Gastroesophageal sphincter (tissue), 4 donors: ENCODE measurements around the gene SKOR1. TPM values are rescaled to one million over a fixed set of nuclear protein-coding genes. Genes with fewer than 3 reads are reported as not detected.

Experiments
- ATAC-seq: fragments of 150-250 bp; one replicate; pipeline ENCODE4 v1.9.1; 2016; ENCODE audit warnings: mild to moderate bottlenecking, moderate library complexity
- H3K27ac ChIP-seq, 4 donors: fragments of 200-600 bp; sonication (generic) in 3 of 4; 1 replicate in 3 of 4; 2 replicates in 1 of 4; pipeline ENCODE4 v1.5.1; 2016 to 2019
- H3K27me3 ChIP-seq: fragments of 200-600 bp; sonication (generic); one replicate; pipeline ENCODE4 v1.5.1; 2019
- H3K36me3 ChIP-seq, 2 donors: fragments of 200-600 bp; sonication (generic); one replicate each; pipeline ENCODE4 v1.5.1; 2019; ENCODE audit warnings: control low read depth in 1 of 2
- H3K4me1 ChIP-seq, 3 donors: fragments of 200-600 bp; sonication (generic); 1 replicate in 2 of 3; 2 replicates in 1 of 3; pipeline ENCODE4 v1.5.1; 2016 to 2019; ENCODE audit warnings: control low read depth in 2 of 3
- H3K4me3 ChIP-seq, 2 donors: fragments of 200-600 bp; sonication (generic); one replicate each; pipeline ENCODE4 v1.5.1; 2019; ENCODE audit warnings: mild to moderate bottlenecking in 1 of 2, moderate library complexity in 1 of 2
- H3K9me3 ChIP-seq, 3 donors: fragments of 200-600 bp; sonication (generic); one replicate each; pipeline ENCODE4 v1.5.1; 2017 to 2019; ENCODE audit warnings: control low read depth in 2 of 3
- EP300 ChIP-seq: sonication (generic); formaldehyde crosslinking; IDR thresholded peaks from one replicate; pipeline ENCODE4 v1.6.1; 2017; ENCODE audit warnings: antibody characterized with exemption, mild to moderate bottlenecking
- POLR2A ChIP-seq, 2 donors: fragments of 450-650 bp; IDR thresholded peaks; one replicate each; pipeline ENCODE4 v1.6.1; 2017; ENCODE audit warnings: antibody characterized with exemption in 2 of 2, mild to moderate bottlenecking in 2 of 2, moderate library complexity in 1 of 2
- POLR2AphosphoS5 ChIP-seq: sonication (generic); formaldehyde crosslinking; IDR thresholded peaks from one replicate; pipeline ENCODE4 v1.6.1; 2017; ENCODE audit warnings: antibody characterized with exemption
- WGBS, 2 donors: methylation state at CpG; one replicate each; pipeline ENCODE4 v1.1.5; 2018; ENCODE audit warnings: low coverage in 1 of 2; 5-methylcytosine and 5-hydroxymethylcytosine counted together
- total RNA-seq, 4 donors: library from RNA; depleted of rRNA; stranded (reverse); fragments of >200 nt; gene quantifications; one replicate each; pipeline ENCODE4 v1.1.0, GENCODE V29; 2016
- TF ChIP-seq, protein P1 (sequence below), 4 experiments: fragments of 200-600 bp in 2 of 4; fragments of 450-650 bp in 2 of 4; sonication (generic) in 1 of 4; IDR thresholded peaks; one replicate each; pipeline ENCODE4 v1.5.1; 2017 to 2019; ENCODE audit warnings: antibody characterized with exemption in 4 of 4, mild to moderate bottlenecking in 2 of 4, moderate library complexity in 2 of 4

The SKOR1 gene
- total RNA-seq, 4 donors from 2014 or later, result 0.46 to 2.2 (median 0.87) TPM

DNA sequence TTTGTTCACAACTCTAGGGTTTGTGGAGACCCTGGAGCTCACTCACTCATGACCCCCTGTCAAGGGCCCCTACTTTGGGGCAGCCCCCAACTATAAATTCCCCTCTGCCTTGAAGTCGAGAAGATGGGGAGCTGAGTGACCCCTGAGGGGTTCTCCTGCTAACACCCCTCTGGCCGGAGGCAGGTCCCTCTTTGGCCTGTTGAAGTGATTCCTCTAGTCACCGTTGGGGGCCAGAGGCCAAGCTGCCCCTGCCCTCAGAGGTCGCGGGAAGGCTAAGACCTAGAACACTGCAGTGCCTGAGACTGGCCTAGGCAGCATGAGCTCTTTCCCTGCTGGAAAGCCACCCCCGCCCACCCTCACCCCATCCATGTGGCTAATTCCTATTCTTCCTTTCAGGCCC, 15.4 kb upstream of the SKOR1 start:
- WGBS, 2 donors, result 83% methylated on average over 4 of the region's 6 CpGs; no CpG with 5 or more reads in 1 of the 2 donors
- Histone ChIP-seq H3K4me1 (no peaks in the 10 kb centered on the region), H3K9me3 (peaks cover 0 to 3% (median 0%) of the 10 kb centered on the region in 3 donors), H3K36me3 (peaks cover 0 to 55% of the 10 kb centered on the region in 2 donors), H3K27ac (no peak overlapping the region), H3K4me3 (no peak overlapping the region), H3K27me3 (peaks cover 8% of the 10 kb centered on the region)
- no peak for ATAC-seq
- no peak for TF ChIP-seq EP300
- no peak for TF ChIP-seq POLR2AphosphoS5
- TF ChIP-seq, protein P1, sequence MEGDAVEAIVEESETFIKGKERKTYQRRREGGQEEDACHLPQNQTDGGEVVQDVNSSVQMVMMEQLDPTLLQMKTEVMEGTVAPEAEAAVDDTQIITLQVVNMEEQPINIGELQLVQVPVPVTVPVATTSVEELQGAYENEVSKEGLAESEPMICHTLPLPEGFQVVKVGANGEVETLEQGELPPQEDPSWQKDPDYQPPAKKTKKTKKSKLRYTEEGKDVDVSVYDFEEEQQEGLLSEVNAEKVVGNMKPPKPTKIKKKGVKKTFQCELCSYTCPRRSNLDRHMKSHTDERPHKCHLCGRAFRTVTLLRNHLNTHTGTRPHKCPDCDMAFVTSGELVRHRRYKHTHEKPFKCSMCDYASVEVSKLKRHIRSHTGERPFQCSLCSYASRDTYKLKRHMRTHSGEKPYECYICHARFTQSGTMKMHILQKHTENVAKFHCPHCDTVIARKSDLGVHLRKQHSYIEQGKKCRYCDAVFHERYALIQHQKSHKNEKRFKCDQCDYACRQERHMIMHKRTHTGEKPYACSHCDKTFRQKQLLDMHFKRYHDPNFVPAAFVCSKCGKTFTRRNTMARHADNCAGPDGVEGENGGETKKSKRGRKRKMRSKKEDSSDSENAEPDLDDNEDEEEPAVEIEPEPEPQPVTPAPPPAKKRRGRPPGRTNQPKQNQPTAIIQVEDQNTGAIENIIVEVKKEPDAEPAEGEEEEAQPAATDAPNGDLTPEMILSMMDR (IDR thresholded peaks at IDR 0.05), result no peak
- TF ChIP-seq POLR2A (IDR thresholded peaks at IDR 0.05), result no peak

DNA sequence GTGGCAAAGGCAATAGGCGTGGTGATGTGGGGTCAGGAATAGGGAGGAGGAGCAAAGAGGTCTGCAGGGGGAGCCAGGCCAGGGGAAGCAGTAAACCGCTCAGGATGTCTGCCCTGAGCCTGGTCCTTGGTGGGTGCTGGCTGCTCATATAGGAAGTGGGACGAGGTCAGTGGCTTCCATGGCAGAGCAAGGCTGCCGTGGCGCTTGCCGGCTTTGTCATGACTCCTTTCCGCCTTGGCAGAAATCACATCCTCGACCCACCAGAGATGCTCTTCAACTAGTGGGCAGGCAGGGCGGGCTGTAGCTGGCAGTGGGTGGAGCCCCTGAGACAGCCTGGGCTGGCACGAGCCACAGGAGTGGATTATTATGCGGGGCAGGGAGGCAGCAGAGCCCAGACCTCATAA, 13.1 kb upstream of the SKOR1 start:
- WGBS, 2 donors, result 64 to 69% methylated on average over 5 to 6 of the region's 11 CpGs
- H3K4me3 ChIP-seq, result no peak overlapping the region
- no peak for ATAC-seq
- no peaks in the 10 kb centered on the region for H3K4me1 ChIP-seq
- H3K36me3 ChIP-seq, result peaks cover 0 to 43% of the 10 kb centered on the region in 2 donors
- peaks cover 0 to 26% (median 0%) of the 10 kb centered on the region in 3 donors for H3K9me3 ChIP-seq
- H3K27ac ChIP-seq, result no peak overlapping the region
- H3K27me3 ChIP-seq, result peaks cover 31% of the 10 kb centered on the region
- TF ChIP-seq, protein P1 (IDR thresholded peaks at IDR 0.05), result no peak
- TF ChIP-seq POLR2AphosphoS5 (no peak), POLR2A (IDR thresholded peaks at IDR 0.05) (no peak), EP300 (no peak)

DNA sequence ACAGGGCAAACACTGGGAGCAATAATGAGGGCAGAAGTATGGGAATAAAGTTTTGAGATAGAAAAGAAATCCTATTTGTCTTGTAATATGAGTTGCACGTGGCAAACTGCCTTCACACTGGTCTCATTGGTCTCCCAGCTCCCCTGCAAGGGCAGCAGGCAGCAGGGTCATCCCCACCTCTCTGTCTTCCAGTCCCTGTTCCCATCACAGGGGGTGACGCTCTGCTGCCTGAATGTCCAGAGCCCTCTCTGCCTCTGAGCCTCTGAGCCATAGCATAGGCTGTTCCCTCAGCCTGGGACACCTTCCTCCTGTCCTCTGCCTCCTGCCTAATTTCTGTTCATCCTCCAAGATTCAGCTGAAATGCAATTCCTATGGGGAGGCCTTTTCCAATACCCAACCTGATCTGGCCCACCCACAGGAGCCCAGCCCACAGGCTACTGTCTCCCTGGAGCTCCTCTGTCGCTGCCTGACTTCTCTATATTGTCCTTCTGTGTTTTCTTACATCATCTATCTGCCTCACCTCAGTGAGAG, 12.1 kb upstream of the SKOR1 start:
- 80% methylated on average over 1 to 2 of the region's 3 CpGs for WGBS, 2 donors
- no peaks in the 10 kb centered on the region for H3K4me1 ChIP-seq
- no peak for ATAC-seq
- no peak overlapping the region for H3K27ac ChIP-seq
- H3K4me3 ChIP-seq, result no peak overlapping the region
- TF ChIP-seq, protein P1 (IDR thresholded peaks at IDR 0.05), result no peak
- no peak for TF ChIP-seq POLR2AphosphoS5
- TF ChIP-seq POLR2A (IDR thresholded peaks at IDR 0.05), result no peak
- no peak for TF ChIP-seq EP300
- peaks cover 40% of the 10 kb centered on the region for H3K27me3 ChIP-seq
- peaks cover 0 to 34% of the 10 kb centered on the region in 2 donors for H3K36me3 ChIP-seq
- H3K9me3 ChIP-seq, result peaks cover 0 to 26% (median 0%) of the 10 kb centered on the region in 3 donors

DNA sequence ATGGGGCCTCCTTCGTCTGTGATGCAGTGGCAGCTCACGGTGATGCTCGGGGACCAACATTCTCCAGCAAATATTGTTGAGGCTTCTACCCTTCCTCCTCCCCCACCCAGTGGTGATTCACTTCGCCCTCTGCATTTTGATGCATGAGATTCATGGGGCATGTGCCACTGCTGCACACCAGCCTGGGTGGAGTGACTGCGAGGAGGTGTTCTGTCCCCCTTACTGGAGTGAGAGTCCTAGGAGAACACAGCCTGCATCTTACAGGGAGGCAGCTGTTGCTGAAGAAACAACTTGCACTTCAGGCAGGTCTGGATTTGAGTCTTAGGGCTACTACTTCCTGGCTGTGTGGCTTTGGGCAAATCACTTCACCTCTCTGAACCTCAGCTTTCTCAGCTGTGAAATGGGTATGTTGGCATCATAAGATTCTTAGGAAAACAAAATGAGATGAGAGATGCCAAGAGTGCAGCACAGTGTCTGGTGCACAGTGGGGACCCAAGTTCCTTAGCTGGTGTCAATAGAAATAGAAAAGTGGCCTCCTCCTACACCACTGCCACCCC, 10.2 kb upstream of the SKOR1 start:
- TF ChIP-seq EP300 (no peak), POLR2AphosphoS5 (no peak), POLR2A (IDR thresholded peaks at IDR 0.05) (no peak)
- TF ChIP-seq, protein P1 (IDR thresholded peaks at IDR 0.05), result no peak
- Histone ChIP-seq H3K36me3 (peaks cover 0 to 16% of the 10 kb centered on the region in 2 donors), H3K4me3 (no peak overlapping the region), H3K27me3 (peaks cover 60% of the 10 kb centered on the region), H3K4me1 (peaks cover 0 to 6% (median 0%) of the 10 kb centered on the region in 3 donors), H3K9me3 (peaks cover 0 to 26% (median 0%) of the 10 kb centered on the region in 3 donors), H3K27ac (no peak overlapping the region)
- WGBS, 2 donors, result 20 to 86% methylated on average over 1 to 3 of the region's 5 CpGs
- no peak for ATAC-seq

DNA sequence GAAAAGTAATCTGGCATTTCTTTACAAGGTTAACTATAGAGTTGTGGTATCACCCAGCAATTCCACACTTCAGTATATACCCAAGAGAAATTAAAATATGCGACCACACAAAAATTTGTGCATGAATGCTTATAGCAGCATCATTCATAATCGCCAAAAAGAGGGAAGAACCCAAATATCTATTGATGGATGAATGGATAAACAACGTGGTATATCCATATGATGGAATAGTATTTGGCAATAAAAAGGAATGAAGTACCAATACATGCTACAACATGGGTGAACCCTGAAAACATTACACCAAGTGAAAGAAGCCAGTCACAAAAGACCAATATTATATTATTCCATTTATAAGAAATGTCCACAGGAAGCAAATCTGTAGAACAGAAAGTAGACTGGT, 8.6 kb upstream of the SKOR1 start:
- 89 to 97% methylated on average over 3 of the region's 3 CpGs for WGBS, 2 donors

More for the DNA sequence above, 8.6 kb upstream of the SKOR1 start:
- Histone ChIP-seq H3K4me3 (no peak overlapping the region), H3K36me3 (peaks cover 0 to 16% of the 10 kb centered on the region in 2 donors), H3K9me3 (peaks cover 0 to 26% (median 0%) of the 10 kb centered on the region in 3 donors), H3K4me1 (peaks cover 0 to 21% (median 0%) of the 10 kb centered on the region in 3 donors), H3K27ac (no peak overlapping the region), H3K27me3 (peaks cover 67% of the 10 kb centered on the region)
- no peak for TF ChIP-seq POLR2AphosphoS5
- TF ChIP-seq, protein P1 (IDR thresholded peaks at IDR 0.05), result no peak
- no peak for TF ChIP-seq EP300
- no peak for TF ChIP-seq POLR2A (IDR thresholded peaks at IDR 0.05)
- ATAC-seq, result no peak
